ENCODE results near the gene HECA. TPM values are rescaled to one million over a fixed set of nuclear protein-coding genes. Genes with fewer than 3 reads are reported as not detected.

Gene HECA
- total and polyA plus RNA-seq, 2 of the 4 experiments (the other 2 are of a cell fraction) = 3.1 to 4.3 TPM

DNA sequence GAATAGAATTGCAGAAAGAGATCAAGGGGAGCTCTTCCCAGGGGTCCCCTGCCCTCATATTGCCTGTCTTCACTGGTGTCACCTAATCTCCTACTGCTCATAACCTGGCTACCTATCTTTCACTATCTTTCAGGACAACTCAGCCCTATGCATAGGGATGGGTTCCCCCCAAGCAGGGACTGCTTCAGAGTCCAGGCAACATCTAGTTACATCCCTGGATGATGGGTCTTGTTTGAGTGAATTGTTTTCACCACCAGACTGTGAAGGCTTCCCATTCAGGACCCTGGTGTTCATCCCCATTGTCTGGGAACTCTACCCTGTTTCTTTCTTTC, 850 bp upstream of the HECA start:
- Histone ChIP-seq H3K79me1 (ENCODE audit: low read depth in 1 of 2, low read length in 2 of 2) (peaks cover 9 to 15% of the 10 kb centered on the region in 2 experiments; a peak in 2 of 4 replicates), H3K27me3 (ENCODE audit: control insufficient read depth, insufficient read depth, low read length) (no peaks in the 10 kb centered on the region; the same call in 1 of the 2 replicates), H2BK20ac (ENCODE audit: low read depth, low read length) (no peak overlapping the region), H3K9me1 (ENCODE audit: insufficient read depth, low read length) (no peaks in the 10 kb centered on the region), H3K18ac (ENCODE audit: low read depth, low read length) (no peak overlapping the region), H2BK5ac (ENCODE audit: low read depth, low read length, poor library complexity, severe bottlenecking) (no peak overlapping the region), H3K4me2 (ENCODE audit: low read depth, low read length) (no peak overlapping the region), H3K23ac (ENCODE audit: low read depth, low read length) (no peak overlapping the region), H3K14ac (replicated peaks; ENCODE audit: low read depth, low read length) (no peak overlapping the region), H3K56ac (ENCODE audit: extremely low read depth, insufficient read depth, low read length) (no peak overlapping the region), H3K27ac (ENCODE audit: insufficient read depth, low read length) (no peak overlapping the region), H3K4me3 (ENCODE audit: insufficient read depth, low read depth, low read length) (no peak overlapping the region), H4K8ac (ENCODE audit: low read depth in 2 of 2, low read length in 2 of 2) (no peak overlapping the region), H2BK120ac (ENCODE audit: low read depth, low read length) (no peak overlapping the region), H2AK9ac (replicated peaks; ENCODE audit: low read depth, low read length, poor library complexity) (no peak overlapping the region), H2AFZ (replicated peaks; ENCODE audit: low read length, poor library complexity) (no peak overlapping the region), H3K9ac (ENCODE audit: low read depth, low read length) (no peak overlapping the region), H2AK5ac (ENCODE audit: low read depth, low read length) (no peak overlapping the region), H3K4me1 (ENCODE audit: control insufficient read depth, insufficient read depth, low read length) (peaks cover 1% of the 10 kb centered on the region; the same call in 1 of the 2 replicates), H2BK15ac (ENCODE audit: low read depth, low read length) (no peak overlapping the region), H3K4ac (ENCODE audit: low read depth, low read length) (no peak overlapping the region), H3K9me3 (ENCODE audit: control insufficient read depth, insufficient read depth, low read length) (no peaks in the 10 kb centered on the region), H4K91ac (ENCODE audit: insufficient read depth, low read depth, low read length) (no peak overlapping the region), H4K5ac (ENCODE audit: low read depth, low read length) (no peak overlapping the region), H3K36me3 (ENCODE audit: control insufficient read depth, insufficient read depth, low read length) (no peaks in the 10 kb centered on the region), H4K20me1 (ENCODE audit: insufficient read depth, low read length) (no peaks in the 10 kb centered on the region; the same call in 1 of the 2 replicates)
- dilution Hi-C loops (cut with HindIII; ENCODE audit: low sequenced_read_pairs, unreplicated experiment) = no loop called here
- CTCF ChIA-PET = interaction anchor here (0.6 kb wide), 1 partner anchor 1143 kb away, joined by 4 read pairs; no protein-coding TSS in a partner anchor
- ATAC-seq (ENCODE audit: low read depth) (no peak), DNase-seq (no peak)
- POLR2A ChIA-PET (ENCODE audit: unreplicated experiment) = no interaction called here
- in situ Hi-C loops (cut with MboI; ENCODE audit: low sequenced_read_pairs) = no loop called here
- no TSS peak for BruUV-seq (replicated peaks)
- no peak for TF ChIP-seq RFX5 (IDR thresholded peaks at IDR 0.05; ENCODE audit: low read depth, low read length)
- no peak for TF ChIP-seq MAFK (IDR thresholded peaks at IDR 0.05; ENCODE audit: low read depth, low read length)
- TF ChIP-seq BHLHE40 (IDR thresholded peaks at IDR 0.05; ENCODE audit: low read depth, low read length) = no peak
- TF ChIP-seq FOS (IDR thresholded peaks at IDR 0.05; ENCODE audit: low read depth, low read length) = no peak
- TF ChIP-seq CHD1 (IDR thresholded peaks at IDR 0.05; ENCODE audit: low read depth, low read length) = no peak
- no peak for TF ChIP-seq NFE2L2 (IDR thresholded peaks at IDR 0.05; ENCODE audit: low read depth, low read length)
- no peak for TF ChIP-seq POLR2A (IDR thresholded peaks at IDR 0.05; ENCODE audit: low read depth, low read length)
- TF ChIP-seq, protein P1, sequence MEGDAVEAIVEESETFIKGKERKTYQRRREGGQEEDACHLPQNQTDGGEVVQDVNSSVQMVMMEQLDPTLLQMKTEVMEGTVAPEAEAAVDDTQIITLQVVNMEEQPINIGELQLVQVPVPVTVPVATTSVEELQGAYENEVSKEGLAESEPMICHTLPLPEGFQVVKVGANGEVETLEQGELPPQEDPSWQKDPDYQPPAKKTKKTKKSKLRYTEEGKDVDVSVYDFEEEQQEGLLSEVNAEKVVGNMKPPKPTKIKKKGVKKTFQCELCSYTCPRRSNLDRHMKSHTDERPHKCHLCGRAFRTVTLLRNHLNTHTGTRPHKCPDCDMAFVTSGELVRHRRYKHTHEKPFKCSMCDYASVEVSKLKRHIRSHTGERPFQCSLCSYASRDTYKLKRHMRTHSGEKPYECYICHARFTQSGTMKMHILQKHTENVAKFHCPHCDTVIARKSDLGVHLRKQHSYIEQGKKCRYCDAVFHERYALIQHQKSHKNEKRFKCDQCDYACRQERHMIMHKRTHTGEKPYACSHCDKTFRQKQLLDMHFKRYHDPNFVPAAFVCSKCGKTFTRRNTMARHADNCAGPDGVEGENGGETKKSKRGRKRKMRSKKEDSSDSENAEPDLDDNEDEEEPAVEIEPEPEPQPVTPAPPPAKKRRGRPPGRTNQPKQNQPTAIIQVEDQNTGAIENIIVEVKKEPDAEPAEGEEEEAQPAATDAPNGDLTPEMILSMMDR (conservative IDR thresholded peaks at IDR 0.05; ENCODE audit: low read depth, low read length) = no peak
- TF ChIP-seq CEBPB (IDR thresholded peaks at IDR 0.05; ENCODE audit: low read depth, low read length) = no peak
- no peak for TF ChIP-seq SMC3 (IDR thresholded peaks at IDR 0.05; ENCODE audit: low read depth, low read length)
- TF ChIP-seq, protein P2, sequence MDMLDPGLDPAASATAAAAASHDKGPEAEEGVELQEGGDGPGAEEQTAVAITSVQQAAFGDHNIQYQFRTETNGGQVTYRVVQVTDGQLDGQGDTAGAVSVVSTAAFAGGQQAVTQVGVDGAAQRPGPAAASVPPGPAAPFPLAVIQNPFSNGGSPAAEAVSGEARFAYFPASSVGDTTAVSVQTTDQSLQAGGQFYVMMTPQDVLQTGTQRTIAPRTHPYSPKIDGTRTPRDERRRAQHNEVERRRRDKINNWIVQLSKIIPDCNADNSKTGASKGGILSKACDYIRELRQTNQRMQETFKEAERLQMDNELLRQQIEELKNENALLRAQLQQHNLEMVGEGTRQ (IDR thresholded peaks at IDR 0.05; ENCODE audit: low read depth, low read length) = no peak
- no peak for TF ChIP-seq RAD21 (IDR thresholded peaks at IDR 0.05; ENCODE audit: low read length)
- TF ChIP-seq, protein P3, sequence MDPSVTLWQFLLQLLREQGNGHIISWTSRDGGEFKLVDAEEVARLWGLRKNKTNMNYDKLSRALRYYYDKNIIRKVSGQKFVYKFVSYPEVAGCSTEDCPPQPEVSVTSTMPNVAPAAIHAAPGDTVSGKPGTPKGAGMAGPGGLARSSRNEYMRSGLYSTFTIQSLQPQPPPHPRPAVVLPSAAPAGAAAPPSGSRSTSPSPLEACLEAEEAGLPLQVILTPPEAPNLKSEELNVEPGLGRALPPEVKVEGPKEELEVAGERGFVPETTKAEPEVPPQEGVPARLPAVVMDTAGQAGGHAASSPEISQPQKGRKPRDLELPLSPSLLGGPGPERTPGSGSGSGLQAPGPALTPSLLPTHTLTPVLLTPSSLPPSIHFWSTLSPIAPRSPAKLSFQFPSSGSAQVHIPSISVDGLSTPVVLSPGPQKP (IDR thresholded peaks at IDR 0.05; ENCODE audit: borderline replicate concordance, low read depth, low read length) = no peak
- no peak for TF ChIP-seq RCOR1 (IDR thresholded peaks at IDR 0.05; ENCODE audit: insufficient replicate concordance, low read length)
- no peak for TF ChIP-seq MAZ (IDR thresholded peaks at IDR 0.05; ENCODE audit: borderline replicate concordance, low read depth, low read length)
- no peak for TF ChIP-seq MXI1 (IDR thresholded peaks at IDR 0.05; ENCODE audit: borderline replicate concordance, low read depth, low read length)
- intact Hi-C loops (cut with micrococcal nuclease) = no loop called here
